Testis (tissue), 2 donors: ENCODE results near the gene TBK1.

Experiments
- POLR2A ChIP-seq: fragments of 450-650 bp; IDR thresholded peaks from one replicate; pipeline ENCODE4 v1.6.1; 2017; ENCODE audit warnings: antibody characterized with exemption, mild to moderate bottlenecking, moderate library complexity
- TF ChIP-seq, protein P1 (sequence below), 3 experiments: fragments of 450-650 bp in 2 of 3; fragments of 200-600 bp in 1 of 3; sonication (generic) in 1 of 3; IDR thresholded peaks; one replicate each; pipeline ENCODE4 v1.5.1; 2016 to 2019; ENCODE audit warnings: antibody characterized with exemption in 3 of 3, mild to moderate bottlenecking in 2 of 3, moderate library complexity in 1 of 3

DNA sequence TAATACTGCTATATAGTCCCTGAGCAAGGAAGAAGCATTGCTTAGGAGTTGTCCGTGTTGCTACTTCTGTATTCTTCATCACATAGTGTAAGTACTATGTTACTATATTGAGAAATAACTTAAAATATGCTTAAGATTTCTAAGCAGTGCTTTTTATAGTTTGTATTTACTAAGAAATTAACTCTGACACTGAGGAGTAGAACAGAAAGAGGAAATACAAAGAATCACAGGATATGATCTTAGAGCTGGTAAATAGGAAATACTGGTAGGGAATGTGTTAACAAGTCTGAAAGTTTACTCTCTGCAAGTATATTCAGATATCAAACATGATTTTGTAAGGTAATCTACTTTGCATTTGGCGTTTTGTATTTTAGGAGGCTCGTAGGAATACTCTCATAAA lies 32.2 kb upstream of the TBK1 start:
- TF ChIP-seq, protein P1, sequence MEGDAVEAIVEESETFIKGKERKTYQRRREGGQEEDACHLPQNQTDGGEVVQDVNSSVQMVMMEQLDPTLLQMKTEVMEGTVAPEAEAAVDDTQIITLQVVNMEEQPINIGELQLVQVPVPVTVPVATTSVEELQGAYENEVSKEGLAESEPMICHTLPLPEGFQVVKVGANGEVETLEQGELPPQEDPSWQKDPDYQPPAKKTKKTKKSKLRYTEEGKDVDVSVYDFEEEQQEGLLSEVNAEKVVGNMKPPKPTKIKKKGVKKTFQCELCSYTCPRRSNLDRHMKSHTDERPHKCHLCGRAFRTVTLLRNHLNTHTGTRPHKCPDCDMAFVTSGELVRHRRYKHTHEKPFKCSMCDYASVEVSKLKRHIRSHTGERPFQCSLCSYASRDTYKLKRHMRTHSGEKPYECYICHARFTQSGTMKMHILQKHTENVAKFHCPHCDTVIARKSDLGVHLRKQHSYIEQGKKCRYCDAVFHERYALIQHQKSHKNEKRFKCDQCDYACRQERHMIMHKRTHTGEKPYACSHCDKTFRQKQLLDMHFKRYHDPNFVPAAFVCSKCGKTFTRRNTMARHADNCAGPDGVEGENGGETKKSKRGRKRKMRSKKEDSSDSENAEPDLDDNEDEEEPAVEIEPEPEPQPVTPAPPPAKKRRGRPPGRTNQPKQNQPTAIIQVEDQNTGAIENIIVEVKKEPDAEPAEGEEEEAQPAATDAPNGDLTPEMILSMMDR (IDR thresholded peaks at IDR 0.05), result no peak
- no peak for TF ChIP-seq POLR2A
